NK-92 (cell line): Measurements from ENCODE around the gene SPIRE1.
"Not testable (repeated sequence)": the region's sequence is repeated elsewhere in the genome, so short reads cannot be mapped to it uniquely, and the experiment has no call there.

Experiments
- DNase-seq: peaks from one replicate; lab custom pipeline; 2025; ENCODE audit not compliant: unreplicated experiment; lab: John Stamatoyannopoulos, UW

SPIRE1 gene

DNA sequence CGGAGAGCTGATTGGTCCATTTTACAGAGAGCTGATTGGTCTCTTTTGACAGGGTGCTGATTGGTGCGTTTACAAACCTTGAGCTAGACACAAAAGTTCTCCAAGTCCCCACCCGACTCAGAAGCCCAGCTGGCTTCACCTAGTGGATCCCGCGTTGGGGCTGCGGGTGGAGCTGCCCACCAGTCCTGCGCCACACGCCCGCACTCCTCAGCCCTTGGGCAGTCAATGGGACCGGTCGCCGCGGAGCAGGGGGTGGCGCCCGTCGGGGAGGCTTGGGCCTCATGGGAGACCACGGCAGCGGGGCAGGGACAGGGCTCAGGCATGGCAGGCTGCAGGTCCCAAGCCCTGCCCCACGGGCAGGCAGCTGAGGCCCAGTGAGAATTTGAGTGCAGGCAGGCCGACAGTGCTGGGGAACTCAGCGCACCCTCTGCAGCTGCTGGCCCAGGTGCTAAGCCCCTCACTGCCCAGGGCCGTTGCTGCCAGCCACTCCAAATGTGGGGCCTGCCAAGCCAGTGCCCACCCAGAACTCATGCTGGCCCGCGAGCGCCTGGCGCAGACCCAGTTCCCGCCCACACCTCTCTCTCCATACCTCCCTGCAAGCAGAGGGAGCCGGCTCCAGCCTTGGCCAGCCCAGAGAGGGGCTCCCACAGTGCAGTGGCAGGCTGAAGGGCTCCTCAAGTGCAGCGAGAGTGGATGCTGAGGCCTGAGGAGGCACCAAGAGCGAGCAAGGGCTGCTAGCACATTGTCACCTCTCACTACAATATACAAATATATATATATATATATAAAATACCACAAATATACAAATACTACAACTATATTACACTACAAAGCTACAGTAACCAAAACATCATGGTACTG is 100.7 kb downstream of the SPIRE1 start:
- no peak for DNase-seq

DNA sequence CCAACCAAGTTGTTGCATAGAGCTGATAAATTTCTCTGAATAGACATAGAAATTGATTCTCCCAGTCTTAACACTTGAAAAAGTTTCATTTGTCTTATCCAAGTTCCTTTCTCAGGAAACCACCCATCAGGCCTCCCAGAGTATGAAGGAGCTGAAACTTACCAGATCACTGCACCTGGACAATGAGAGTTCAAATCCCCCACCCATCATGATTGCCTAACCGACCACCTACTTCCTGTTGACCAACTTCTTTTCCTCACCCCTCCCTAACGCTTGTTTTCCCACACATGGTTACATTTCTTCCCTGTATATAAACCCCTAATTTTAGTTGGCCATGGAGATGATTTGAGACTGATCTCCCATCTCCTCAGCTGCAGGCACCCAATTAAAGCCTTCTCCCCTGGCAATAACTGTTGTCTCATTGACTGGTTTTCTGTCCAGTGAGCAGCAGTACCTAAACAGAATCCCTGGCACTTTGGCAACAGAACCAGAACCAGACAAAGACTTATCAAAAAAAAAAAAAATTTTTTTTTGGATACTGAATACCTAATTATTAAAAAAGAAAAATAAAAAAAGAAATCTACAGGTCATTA is 103.0 kb downstream of the SPIRE1 start:
- no peak for DNase-seq

DNA sequence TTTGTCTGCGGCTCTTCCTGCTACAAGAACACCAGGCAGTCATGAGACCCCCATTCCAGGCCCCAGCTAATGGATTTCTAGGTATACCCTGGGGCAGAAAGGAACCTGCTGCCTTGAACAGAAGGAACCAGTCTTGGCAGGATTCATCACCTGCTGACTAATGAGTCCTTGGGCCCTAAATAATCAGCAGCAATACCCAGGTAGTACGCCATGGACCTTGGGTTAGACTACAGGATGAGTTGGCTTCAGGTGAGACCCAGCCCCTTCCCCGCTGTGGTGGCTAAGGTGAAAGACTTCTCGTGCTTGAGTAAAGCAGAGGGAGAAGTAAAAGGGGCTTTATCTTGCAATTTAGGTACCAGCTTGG is 105.0 kb downstream of the SPIRE1 start:
- DNase-seq: no peak

DNA sequence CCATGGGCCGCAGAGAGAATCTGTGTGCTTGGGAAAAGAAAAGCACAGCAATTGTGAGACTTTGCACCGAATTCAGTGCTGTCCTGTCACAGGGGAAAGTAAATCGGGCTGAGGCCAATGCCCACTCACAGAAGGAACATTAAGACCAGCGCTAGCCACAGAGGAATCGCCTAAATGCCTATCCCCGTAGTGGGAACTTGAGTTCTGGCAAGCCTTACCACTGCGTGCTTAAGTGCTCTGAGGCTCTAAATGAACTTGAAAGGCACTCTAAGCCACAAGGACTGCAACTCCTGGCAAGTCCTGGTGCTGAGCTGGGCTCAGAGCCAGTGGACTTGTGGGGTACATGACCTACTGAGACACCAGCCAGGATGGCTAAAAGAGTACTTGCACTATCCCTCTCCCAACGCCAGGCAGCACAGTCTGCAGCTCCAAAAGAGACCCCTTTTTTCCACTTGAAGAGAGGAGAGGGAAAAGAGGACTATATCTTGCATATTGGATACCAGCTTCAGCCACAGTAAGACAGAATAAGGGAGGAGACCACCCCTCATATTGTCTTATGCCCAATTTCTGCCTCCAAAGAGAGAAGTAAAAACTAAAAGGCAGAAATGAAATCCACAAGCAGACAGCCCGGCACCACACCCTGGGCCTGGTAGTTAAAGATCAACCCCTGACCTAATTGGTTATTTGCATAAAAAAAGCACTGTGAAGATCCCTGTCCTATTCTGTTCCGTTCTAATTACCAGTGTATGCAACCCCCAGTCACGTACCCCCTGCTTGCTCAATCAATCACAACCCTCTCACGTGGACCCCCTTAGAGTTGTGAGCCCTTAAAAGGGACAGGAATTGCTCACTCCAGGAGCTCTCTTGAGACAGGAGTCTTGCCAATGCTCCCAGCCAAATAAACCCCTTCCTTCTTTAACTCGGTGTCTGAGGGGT is 105.7 kb downstream of the SPIRE1 start:
- not testable (repeated sequence) for DNase-seq

DNA sequence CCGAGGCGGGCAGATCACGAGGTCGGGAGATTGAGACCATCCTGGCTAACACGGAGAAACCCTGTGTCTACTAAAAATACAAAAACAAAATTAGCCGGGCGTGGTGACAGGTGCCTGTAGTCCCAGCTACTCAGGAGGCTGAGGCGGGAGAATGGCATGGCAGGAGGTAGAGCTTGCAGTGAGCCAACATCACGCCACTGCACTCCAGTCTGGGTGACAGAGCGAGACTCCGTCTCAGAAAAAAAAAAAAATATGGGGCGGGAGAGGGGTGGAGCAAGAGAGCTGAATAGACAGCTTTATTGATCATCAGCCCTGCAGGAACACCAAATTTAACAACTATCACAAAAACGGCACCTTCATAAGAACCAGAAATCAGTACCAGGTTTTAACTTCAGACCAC is 106.4 kb downstream of the SPIRE1 start:
- DNase-seq: not testable (repeated sequence)

DNA sequence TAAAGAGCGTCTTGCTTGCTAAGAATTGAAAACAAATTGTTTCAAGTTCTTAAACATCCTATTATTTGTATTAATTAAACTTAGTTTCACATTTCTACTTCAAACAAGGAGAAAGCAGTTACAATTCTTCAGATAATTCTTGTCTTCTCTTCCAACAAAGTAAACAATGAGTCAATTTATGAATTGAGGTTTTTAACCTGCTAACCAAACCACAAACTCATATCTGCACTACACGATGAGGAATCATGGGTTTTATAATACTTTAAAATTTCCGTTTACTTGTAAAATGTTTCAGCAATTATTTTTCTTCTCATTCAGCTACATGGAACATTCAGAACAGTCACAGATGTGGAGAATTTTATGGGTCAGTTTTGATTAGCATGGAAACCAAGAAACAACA is 114.2 kb downstream of the SPIRE1 start:
- no peak for DNase-seq

DNA sequence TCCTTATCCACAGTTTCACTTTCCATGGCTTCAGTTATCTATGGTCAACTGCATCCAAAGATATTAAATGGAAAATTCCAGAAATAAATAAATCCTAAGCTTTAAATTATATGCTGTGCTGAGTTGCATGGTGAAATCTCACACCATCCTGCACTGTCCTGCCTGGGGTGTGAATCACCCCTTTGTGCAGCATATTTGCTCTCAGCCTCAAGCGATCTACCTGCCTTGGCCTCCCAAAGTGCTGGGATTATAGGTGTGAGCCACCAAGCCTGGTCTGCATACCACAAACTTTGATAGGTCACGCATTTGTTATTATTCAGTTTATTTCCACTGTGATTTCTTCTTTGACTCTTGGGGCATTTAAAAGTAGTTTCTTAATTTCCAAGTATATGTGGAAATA is 117.2 kb downstream of the SPIRE1 start:
- no peak for DNase-seq

DNA sequence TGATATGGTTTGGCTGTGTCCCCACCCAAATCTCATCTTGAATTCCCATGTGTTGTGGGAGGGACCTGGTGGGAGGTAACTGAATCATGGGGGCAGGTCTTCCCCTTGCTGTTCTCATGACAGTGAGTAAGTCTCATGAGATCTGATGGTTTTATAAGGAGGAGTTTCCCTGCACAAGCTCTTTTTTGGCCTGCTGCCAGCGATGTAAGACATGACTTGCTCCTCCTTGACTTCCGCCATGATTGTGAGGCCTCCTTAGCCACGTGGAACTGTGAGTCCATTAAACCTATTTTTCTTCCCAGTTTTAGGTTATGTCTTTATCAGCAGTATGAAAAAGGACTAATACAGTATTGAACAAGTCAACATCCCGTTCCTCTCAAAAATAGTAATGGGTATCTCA is 118.7 kb downstream of the SPIRE1 start:
- DNase-seq: not testable (repeated sequence)

DNA sequence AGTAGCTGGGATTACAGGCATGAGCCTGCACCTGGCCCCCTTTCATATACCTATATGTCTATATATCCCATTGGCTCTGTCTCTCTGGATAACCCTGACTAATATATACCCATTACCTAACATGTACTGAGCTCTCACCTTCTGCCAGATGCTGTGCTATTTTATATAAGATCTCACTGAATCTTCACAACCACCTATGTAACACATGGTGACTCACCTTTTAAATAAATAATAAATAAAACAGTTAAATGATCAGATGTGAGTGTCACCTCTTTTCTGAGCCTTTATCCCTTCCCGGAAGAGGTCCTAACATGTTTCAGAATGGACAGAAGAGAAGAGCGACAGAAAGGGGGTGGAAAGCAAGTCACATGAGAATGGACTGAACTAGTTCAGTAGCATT is 123.1 kb downstream of the SPIRE1 start:
- DNase-seq: no peak

DNA sequence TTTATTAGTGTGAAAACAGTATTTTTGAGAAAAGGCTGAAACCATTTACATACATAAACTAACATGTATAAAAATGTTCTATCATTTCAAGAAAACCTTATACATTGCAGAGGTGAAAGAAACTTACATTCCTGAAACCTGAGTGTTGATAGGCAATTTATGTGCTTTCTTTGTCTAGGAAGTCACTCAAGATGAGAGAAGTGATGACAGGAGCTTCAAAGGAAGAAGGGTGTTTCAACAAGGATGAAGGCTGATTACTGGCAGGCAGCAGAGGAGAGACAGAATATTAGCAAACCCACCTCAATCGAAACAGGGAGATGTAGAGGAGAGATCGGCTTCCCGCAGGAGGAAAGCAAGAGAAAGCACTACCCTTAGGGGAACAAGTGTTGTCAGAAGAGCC is 125.2 kb downstream of the SPIRE1 start:
- DNase-seq: no peak

DNA sequence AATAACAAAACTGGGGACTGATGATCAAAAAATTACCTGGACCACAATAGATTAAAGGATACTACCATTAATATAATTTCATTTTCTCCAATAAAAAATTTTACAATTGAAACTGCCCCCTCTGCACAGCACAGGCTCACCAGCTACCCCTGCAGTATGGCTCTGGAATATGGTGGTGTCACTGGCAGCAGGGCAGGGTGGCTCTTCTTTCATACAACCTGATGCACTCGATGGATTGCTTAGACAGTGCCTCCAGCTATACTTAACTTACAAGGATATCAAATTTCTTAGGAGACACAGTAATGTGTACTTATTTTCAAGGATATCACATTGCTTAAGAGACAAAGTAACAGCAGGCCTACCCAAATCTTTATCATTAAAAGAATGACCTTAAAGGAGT is 126.2 kb downstream of the SPIRE1 start:
- no peak for DNase-seq

DNA sequence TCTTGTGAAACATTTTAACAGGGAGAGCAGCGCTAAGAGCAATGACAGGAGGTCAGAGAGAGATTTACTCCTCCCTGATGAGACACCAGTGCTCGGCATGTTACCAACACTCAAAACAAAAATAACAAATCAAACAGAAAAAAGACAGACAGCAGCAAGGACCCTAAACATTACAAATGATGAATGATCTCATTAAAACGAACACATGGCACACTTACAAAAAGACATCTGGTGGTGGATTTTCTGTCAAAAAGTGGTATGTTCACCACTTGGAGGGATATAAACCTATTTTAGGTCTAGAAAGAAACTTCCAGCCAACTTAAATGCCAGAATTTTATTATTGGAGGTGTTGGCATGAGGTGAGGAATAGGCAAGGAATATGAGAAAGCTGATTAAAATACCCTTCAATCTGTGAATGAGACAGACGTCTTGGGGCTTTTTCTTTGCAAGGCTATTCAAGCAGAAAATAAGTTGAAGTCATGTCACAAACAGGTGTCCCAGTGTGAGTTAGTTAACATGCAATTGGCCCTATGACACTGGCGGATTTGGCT is 137.4 kb downstream of the SPIRE1 start:
- DNase-seq: no peak

DNA sequence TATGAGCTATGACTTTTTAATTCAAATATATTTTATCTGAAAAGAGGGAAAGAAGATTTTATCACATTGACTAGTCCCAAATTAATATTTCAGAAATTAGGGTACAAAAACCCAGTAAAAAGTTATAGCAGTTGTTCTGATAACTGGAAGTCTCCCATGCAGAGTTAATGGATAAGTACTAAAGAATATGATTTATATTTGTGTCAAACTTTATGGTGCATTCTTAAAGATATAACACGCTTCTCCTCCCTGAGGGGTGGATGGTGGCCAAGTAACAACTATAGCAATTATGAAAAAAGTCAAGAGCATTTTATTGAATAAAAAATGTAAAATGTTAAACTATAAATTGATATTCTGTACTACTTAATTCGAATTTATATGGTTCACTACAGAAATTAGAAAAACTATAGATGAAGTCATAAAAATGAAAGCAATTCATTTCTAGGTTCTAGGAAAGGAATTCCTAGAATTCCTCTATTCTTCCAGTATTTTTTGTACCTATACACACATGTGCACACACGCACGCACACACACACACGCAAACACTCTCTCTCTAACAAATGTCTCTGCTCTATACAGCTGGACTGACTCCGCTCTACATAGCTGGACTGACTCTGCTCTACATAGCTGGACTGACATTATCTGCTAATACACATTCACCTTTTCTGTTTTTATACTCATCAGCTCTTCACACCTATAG is 138.9 kb downstream of the SPIRE1 start:
- no peak for DNase-seq

DNA sequence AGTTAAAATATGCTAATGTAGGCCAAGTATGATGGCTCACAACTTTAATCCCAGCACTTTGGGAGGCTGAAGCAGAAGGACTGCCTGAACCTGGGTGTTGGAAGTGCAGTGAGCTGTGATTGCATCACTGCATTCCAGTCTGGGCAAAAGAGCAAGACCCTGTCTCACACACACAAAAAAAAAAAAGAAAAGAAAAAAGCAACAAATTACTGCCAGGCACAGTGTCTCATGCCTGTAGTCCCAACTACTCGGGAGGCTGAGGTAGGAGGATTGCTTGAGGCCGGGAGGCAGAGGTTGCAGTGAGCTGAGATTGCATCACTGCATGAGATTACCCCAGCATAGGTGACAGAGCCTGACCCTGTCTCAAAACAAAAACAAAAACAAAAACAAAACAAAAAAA is 139.6 kb downstream of the SPIRE1 start:
- DNase-seq: no peak

DNA sequence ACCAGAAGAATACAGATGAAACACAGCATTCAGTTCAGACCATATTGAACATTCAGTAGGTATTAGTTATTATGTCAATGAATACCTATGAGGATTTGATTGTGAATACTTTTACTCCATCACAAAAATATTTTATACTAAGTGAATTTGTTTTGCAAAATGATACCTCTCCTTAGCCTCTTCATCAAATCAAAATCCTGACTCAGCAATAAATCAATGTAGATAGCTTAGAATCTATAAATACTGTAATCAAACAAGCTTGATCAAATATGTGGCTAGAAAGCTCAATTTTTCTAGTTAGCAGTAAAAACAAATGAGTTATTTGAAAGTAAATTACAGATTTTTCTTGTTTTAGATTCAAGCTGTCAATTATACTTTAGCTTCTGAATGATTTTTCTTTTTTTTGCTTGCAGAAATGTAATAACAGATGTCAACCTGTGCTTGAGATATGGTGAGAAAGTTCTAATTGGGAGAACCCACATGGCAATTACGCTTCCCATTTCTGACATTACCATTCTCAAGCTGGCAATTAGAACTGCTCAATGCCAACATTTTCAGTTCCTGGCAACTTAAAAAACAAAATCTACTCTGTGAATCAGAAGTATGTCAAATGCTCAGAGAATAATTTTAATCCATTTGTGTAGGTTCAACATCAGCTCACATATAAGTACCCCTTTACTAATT is 140.6 kb downstream of the SPIRE1 start:
- DNase-seq: no peak

DNA sequence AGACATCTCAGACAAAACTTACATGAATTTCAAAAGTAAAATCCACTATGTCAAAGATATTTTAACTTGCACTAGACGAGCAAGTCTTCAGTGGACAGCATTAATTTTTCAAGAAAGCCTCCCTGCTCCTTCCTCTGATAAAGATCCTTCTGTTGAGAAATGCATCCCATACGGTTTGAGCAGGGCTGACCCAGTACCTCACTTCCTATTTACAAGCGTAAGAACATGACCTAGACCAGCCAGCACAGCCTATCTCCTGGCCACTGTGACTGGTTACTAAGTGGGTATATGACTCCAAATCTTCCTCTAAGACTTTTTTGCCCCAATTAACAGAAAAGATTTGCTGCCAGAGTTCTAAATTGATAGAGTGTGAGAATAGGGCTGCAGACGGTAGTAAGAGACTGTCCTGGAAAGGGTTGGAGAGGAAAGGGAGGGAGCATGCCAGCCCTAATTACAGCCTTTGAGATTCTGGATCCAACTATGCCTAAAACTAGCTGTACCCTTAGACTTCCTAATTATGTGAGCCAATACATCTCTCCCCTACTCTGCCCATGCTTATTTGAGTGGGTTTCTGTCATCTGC is 141.8 kb downstream of the SPIRE1 start:
- no peak for DNase-seq

DNA sequence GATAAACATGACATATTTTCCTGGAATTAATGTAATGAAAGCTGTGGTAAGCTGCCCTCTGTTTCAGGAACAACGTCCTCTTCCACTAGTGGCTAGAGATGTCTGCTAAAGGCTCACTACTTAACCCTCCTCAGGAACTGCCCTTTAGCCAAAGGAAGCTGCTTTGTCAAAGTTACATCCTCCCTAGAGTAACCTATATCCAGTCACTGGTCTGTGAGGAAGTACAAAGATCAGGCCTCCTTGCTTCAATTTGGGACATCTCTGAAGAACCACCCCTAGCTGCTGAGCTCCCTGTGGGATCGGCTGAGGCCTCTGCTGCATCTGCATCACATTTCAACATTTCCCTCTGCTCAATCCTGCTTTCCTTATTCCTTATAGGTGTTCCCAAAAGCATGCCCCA is 142.4 kb downstream of the SPIRE1 start:
- DNase-seq: no peak

DNA sequence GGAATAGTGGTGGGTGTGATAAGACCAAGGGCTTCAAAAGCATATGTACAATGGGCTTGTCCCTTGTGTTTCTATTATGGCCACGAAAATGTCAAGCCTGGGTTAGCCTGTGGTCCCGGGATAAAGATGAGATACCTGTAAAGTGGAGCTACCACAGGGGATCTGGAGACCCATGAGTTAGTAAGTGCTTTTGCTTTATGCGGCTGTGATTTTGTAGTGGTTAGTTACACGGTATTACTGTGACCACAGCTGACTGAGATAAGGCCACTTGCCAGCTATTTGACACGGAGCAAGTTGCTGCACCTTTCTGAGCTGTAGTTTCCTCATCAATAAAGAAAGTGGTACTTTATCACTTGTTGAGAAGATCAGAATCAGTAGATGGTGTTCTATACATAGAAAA is 150.9 kb downstream of the SPIRE1 start:
- no peak for DNase-seq

DNA sequence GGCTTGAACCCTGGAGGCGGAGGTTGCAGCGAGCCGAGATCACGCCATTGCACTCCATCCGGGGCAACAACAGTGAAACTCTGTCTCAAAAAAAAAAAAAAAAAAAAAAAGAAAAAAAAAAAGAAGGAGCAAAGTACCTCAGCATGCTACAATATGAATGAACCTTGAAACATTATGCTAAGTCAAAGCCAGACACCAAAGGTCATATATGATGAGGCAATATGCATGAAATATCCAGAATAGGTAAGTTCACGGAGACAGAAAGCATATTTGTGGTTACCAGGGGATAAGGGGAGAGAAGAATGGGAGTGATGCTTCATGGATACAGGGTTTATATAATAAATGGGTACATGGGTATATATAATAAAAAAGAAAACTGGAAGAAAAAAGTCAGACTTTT is 156.9 kb downstream of the SPIRE1 start:
- DNase-seq: no peak

DNA sequence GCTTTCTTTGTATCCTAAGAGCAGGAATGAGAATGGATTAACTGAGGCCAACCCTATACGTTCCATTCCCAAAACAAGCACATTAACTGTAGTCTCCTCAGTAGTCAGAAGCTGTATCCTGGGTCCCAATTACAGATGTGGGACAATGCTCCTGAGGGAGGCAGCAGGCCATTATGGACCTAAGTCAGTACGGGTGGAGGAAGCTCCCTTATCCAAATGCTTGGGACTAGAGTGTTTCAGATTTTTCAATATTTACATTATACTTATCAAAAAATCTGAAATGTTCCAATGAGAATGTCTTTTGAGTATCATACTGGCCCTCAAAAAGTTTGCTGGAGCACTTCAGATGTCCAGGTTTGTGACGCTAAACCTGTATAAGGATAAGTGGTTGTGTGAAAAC is 160.1 kb downstream of the SPIRE1 start:
- DNase-seq: no peak
